SK-N-SH (cell line): ENCODE data around the gene RHOBTB3. TPM values are rescaled to one million over a fixed set of nuclear protein-coding genes. Genes with fewer than 3 reads are reported as not detected.
"Not testable (repeated sequence)": the region's sequence is repeated elsewhere in the genome, so short reads cannot be mapped to it uniquely, and the experiment has no call there.

ENCODE experiments used
- CTCF ChIA-PET: fragments of 300-600, 350-600 bp; formaldehyde crosslinking; extraction: SDS; loops from one replicate; lab custom pipeline; 2021; lab: Yijun Ruan, JAX
- POLR2A ChIA-PET: fragments of 350-600 bp; sonication (Branson Sonifier 250); formaldehyde crosslinking; extraction: SDS; loops from one replicate; lab custom pipeline; 2020; ENCODE audit warnings: antibody characterized with exemption, inconsistent platforms; lab: Yijun Ruan, JAX
- DNase-seq: peaks from one replicate; pipeline ENCODE4 v3.0.0; 2012
- H2AFZ ChIP-seq: fragments of 200-600 bp; sonication (generic); 2 replicates; pipeline ENCODE4 v1.8.1; 2016; ENCODE audit warnings: antibody characterized with exemption, mild to moderate bottlenecking, low read depth
- H3F3A ChIP-seq: fragments of 200-600 bp; sonication (generic); replicated peaks from 2 replicates; pipeline ENCODE3; 2016; ENCODE audit warnings: antibody characterized with exemption, mild to moderate bottlenecking; ENCODE audit not compliant: insufficient read depth
- H3K27ac ChIP-seq, 2 experiments: fragments of 200-500 bp in 1 of 2; fragments of 200-600 bp in 1 of 2; sonication (Bioruptor generic) in 1 of 2; sonication (generic), shearing (Covaris generic) in 1 of 2; 2 replicates each; pipeline versions ENCODE4 v1.5.1 to v1.6.1; 2014 to 2016; ENCODE audit warnings: low read depth in 2 of 2, inconsistent platforms in 1 of 2, low read length in 1 of 2, mild to moderate bottlenecking in 1 of 2, mixed read lengths in 1 of 2
- H3K27me3 ChIP-seq: fragments of 200-600 bp; sonication (generic), shearing (Covaris generic); 2 replicates; pipeline ENCODE4 v1.6.1; 2016; ENCODE audit warnings: mixed run types; ENCODE audit not compliant: insufficient read depth
- H3K36me3 ChIP-seq, 2 experiments: fragments of 200-500 bp in 1 of 2; fragments of 200-600 bp in 1 of 2; sonication (Bioruptor generic) in 1 of 2; sonication (generic) in 1 of 2; replicated peaks in 1 of 2; 2 replicates each; pipeline versions ENCODE3 to v1.5.1; 2014 to 2016; ENCODE audit warnings: low read length in 1 of 2, mild to moderate bottlenecking in 1 of 2; ENCODE audit not compliant: insufficient read depth in 2 of 2, control insufficient read depth in 1 of 2
- H3K4me1 ChIP-seq, 2 experiments: fragments of 200-500 bp in 1 of 2; fragments of 200-600 bp in 1 of 2; sonication (Bioruptor generic) in 1 of 2; sonication (generic), shearing (Covaris generic) in 1 of 2; 2 replicates each; pipeline versions ENCODE4 v1.5.1 to v1.6.1; 2014 to 2016; ENCODE audit warnings: low read depth in 1 of 2, low read length in 1 of 2, mixed run types in 1 of 2; ENCODE audit not compliant: insufficient read depth in 2 of 2, control insufficient read depth in 1 of 2
- H3K4me2 ChIP-seq: fragments of 200-600 bp; sonication (generic), shearing (Covaris generic); 2 replicates; pipeline ENCODE4 v1.6.1; 2017; ENCODE audit warnings: mixed run types
- H3K4me3 ChIP-seq, 2 experiments: fragments of 200-500 bp in 1 of 2; fragments of 200-600 bp in 1 of 2; sonication (Bioruptor generic) in 1 of 2; sonication (generic), shearing (Covaris generic) in 1 of 2; 2 replicates each; pipeline versions ENCODE4 v1.5.1 to v1.8.1; 2014 to 2016; ENCODE audit warnings: low read depth in 2 of 2, inconsistent platforms in 1 of 2, low read length in 1 of 2, mild to moderate bottlenecking in 1 of 2, mixed read lengths in 1 of 2, moderate library complexity in 1 of 2
- H3K79me2 ChIP-seq: fragments of 200-600 bp; sonication (generic); 2 replicates; pipeline ENCODE4 v1.8.1; 2017; ENCODE audit warnings: mild to moderate bottlenecking; ENCODE audit not compliant: insufficient read depth
- H3K9ac ChIP-seq: fragments of 200-600 bp; sonication (generic); 2 replicates; pipeline ENCODE4 v1.6.1; 2017; ENCODE audit warnings: mixed run types
- H3K9me2 ChIP-seq: fragments of 200-600 bp; sonication (generic); 2 replicates; pipeline ENCODE4 v1.6.1; 2017; ENCODE audit warnings: mixed run types
- H3K9me3 ChIP-seq: fragments of 200-600 bp; sonication (generic); 2 replicates; pipeline ENCODE4 v1.6.1; 2017; ENCODE audit warnings: mixed run types, mild to moderate bottlenecking, moderate library complexity
- H4K20me1 ChIP-seq: fragments of 200-600 bp; sonication (generic); 2 replicates; pipeline ENCODE4 v1.6.1; 2017; ENCODE audit warnings: mild to moderate bottlenecking, mixed run types; ENCODE audit not compliant: insufficient read depth
- ELF1 ChIP-seq: IDR thresholded peaks from 2 replicates; pipeline ENCODE4 v1.4.0; 2012
- EP300 ChIP-seq, 2 experiments: IDR thresholded peaks; 2 replicates each; pipeline versions ENCODE4 v1.4.0 to v1.6.1; 2012; ENCODE audit warnings: borderline replicate concordance in 1 of 2, low read depth in 1 of 2, low read length in 1 of 2
- FOSL2 ChIP-seq: IDR thresholded peaks from 2 replicates; pipeline ENCODE4 v1.4.0; 2012; ENCODE audit warnings: low read depth, mild to moderate bottlenecking, moderate library complexity, borderline replicate concordance
- JUND ChIP-seq: IDR thresholded peaks from 2 replicates; pipeline ENCODE4 v1.4.0; 2012
- PBX3 ChIP-seq: IDR thresholded peaks from 2 replicates; pipeline ENCODE4; 2012
- SMC3 ChIP-seq: IDR thresholded peaks from 2 replicates; pipeline ENCODE4 v1.6.1; 2012; ENCODE audit warnings: low read depth, low read length, improper control_type of control experiment
- TCF12 ChIP-seq: IDR thresholded peaks from 2 replicates; pipeline ENCODE4 v1.4.0; 2012
- WGBS: methylation state at CpG from one replicate; pipeline ENCODE4 v1.1.6; 2017; ENCODE audit warnings: low lambda C conversion rate; 5-methylcytosine and 5-hydroxymethylcytosine counted together
- polyA plus RNA-seq, 3 experiments: library from polyadenylated mRNA; depleted of rRNA; stranded (reverse); fragments of >200 nt; gene quantifications; 2 replicates each; pipeline ENCODE4 v1.2.3, GENCODE V29; 2012
- TF ChIP-seq, protein P1 (sequence below): fragments of 150-350 bp; IDR thresholded peaks from 2 replicates; pipeline ENCODE4 v1.6.1; 2016; ENCODE audit warnings: mild to moderate bottlenecking, low read depth, low read length
- TF ChIP-seq, protein P2 (sequence below): IDR thresholded peaks from 2 replicates; pipeline ENCODE4 v1.4.0; 2012; ENCODE audit warnings: low read depth, borderline replicate concordance

Gene RHOBTB3
- polyA plus RNA-seq, 1 of the 3 experiments (the other 2 are of a cell fraction), result 59.3 TPM

DNA sequence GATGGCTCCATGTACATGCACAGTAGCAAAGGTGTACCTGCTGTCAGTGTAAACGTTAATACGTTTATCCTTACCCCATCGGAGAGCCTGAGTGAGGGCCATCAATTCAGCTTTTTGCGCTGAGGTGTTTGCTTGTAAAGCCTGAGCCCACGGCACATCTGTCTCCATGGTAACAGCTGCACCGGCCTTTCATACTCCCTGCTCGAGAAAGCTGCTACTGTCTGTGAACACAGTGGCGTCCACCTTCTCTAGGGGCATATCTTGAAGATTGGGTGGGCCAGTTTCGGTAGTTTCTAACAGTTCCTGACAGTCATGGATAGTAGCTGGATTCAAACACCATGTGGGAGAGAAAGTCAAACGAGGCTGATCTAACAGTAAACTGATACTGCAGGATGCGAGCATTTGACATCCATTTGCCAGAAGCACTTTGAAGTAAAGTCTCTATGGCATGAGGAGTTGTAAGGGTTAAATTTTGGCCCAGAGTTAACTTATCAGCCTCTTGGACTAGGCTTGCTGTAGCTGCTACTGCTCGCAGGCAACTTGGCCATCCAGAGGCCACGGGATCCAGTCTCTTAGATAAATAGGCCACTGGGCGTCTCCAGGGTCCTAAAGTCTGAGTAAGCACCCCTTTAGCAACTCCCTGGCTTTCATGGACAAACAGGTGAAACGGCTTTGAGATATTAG lies 21.0 kb upstream of the RHOBTB3 start:
- Histone ChIP-seq H3K79me2 (no peaks in the 10 kb centered on the region), H3K9me2 (no peaks in the 10 kb centered on the region), H3K4me1 (peaks cover 3 to 6% of the 10 kb centered on the region in 2 experiments; a peak in 2 of 4 replicates), H3K9me3 (no peaks in the 10 kb centered on the region), H3K27me3 (no peaks in the 10 kb centered on the region), H3K4me2 (no peak overlapping the region), H3K9ac (no peak overlapping the region), H3K27ac (no peak overlapping the region), H2AFZ (no peak overlapping the region), H3K4me3 (no peak overlapping the region), H3F3A (peaks cover 16% of the 10 kb centered on the region), H3K36me3 (no peaks in the 10 kb centered on the region), H4K20me1 (no peaks in the 10 kb centered on the region)
- ChIA-PET CTCF (no interaction called here), POLR2A (no interaction called here)
- no peak for DNase-seq
- TF ChIP-seq, protein P1, sequence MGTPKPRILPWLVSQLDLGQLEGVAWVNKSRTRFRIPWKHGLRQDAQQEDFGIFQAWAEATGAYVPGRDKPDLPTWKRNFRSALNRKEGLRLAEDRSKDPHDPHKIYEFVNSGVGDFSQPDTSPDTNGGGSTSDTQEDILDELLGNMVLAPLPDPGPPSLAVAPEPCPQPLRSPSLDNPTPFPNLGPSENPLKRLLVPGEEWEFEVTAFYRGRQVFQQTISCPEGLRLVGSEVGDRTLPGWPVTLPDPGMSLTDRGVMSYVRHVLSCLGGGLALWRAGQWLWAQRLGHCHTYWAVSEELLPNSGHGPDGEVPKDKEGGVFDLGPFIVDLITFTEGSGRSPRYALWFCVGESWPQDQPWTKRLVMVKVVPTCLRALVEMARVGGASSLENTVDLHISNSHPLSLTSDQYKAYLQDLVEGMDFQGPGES, result no peak
- TF ChIP-seq TCF12 (no peak), FOSL2 (no peak), ELF1 (no peak), EP300 (IDR thresholded peaks at IDR 0.05; ENCODE audit: borderline replicate concordance in 1 of 2, low read depth in 1 of 2, low read length in 1 of 2) (no peak), SMC3 (no peak), PBX3 (no peak), JUND (no peak)
- TF ChIP-seq, protein P2, sequence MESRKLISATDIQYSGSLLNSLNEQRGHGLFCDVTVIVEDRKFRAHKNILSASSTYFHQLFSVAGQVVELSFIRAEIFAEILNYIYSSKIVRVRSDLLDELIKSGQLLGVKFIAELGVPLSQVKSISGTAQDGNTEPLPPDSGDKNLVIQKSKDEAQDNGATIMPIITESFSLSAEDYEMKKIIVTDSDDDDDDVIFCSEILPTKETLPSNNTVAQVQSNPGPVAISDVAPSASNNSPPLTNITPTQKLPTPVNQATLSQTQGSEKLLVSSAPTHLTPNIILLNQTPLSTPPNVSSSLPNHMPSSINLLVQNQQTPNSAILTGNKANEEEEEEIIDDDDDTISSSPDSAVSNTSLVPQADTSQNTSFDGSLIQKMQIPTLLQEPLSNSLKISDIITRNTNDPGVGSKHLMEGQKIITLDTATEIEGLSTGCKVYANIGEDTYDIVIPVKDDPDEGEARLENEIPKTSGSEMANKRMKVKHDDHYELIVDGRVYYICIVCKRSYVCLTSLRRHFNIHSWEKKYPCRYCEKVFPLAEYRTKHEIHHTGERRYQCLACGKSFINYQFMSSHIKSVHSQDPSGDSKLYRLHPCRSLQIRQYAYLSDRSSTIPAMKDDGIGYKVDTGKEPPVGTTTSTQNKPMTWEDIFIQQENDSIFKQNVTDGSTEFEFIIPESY, result no peak
- WGBS, result 88% methylated on average over 13 of the region's 15 CpGs

DNA sequence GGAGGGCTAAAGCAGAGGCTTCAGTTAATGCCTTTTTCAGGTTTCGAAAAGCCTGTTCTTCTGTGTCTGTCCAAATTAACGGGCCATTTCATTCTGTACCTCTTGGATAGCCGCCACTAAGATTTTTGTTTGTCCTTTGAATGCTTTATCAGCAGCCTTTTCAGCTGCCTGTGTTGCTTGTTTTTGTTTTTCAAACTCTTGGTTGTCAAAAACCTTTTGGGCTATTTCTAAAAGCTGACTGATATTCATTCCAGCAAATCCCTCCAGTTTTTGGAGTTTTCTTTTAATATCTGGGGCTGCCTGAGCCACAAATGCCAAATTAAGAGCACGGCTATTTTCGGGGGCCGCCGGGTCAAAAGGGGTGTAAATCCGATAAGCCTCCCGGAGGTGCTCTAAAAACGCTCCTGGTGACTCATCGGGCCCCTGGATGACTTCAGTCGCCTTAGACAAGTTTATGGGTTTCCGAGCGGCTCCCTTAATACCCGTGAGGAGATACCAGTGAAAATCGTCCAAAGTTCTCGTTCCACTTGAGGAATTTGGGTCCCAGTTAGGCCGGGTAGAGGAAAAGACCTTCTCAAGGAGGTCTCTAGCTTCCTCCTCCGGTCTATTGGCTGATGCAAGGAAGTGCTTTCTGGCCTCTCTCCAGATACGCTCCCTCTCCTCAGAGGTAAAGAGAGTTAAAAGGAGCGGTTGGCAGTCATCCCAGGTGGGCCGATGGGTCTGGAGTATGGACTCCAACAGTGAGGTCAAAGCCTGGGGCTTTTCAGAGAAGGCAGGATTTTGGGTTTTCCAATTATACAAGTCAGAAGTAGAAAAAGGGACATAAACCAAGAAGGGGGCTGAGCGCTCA lies 20.3 kb upstream of the RHOBTB3 start:
- H3K36me3 ChIP-seq, H4K20me1 ChIP-seq, H3K4me3 ChIP-seq, H3K27me3 ChIP-seq, H2AFZ ChIP-seq, H3K4me2 ChIP-seq, H3K9ac ChIP-seq, H3K79me2 ChIP-seq, H3K9me3 ChIP-seq, H3K27ac ChIP-seq, DNase-seq, CTCF ChIA-PET, POLR2A ChIA-PET, H3K9me2 ChIP-seq: not testable (repeated sequence)
- peaks cover 6 to 11% of the 10 kb centered on the region in 2 experiments; a peak in 2 of 4 replicates for H3K4me1 ChIP-seq
- 94% methylated on average over 23 of the region's 23 CpGs for WGBS
- peaks cover 19% of the 10 kb centered on the region for H3F3A ChIP-seq
